HG03108 (cell line): ENCODE measurements around the gene C10orf90.

Experiments
- ATAC-seq: cut with Tn5 transposase; IDR thresholded peaks from one replicate; pipeline ENCODE4 v1.9.1; 2021; ENCODE audit warnings: moderate library complexity; ENCODE audit not compliant: unreplicated experiment

The C10orf90 gene

DNA sequence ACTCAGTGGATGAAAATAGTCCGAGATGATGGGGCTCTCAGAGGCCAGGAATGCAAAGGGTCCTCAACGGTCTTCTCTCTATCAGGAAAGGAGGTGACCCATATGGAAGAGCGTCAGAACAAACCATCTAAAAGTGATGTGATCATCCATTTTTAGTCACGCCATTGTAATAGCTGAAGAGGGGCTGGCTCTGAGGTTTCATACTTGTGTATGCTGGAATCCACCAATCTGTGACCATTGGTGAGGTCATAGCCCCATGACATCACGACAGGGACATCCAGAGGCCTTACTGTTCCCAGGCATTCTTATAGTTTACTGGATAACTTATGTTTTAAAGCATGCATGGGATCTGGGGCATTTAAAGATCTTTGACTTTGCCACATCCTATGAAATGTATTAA lies 83.6 kb downstream of the C10orf90 start:
- no peak for ATAC-seq

DNA sequence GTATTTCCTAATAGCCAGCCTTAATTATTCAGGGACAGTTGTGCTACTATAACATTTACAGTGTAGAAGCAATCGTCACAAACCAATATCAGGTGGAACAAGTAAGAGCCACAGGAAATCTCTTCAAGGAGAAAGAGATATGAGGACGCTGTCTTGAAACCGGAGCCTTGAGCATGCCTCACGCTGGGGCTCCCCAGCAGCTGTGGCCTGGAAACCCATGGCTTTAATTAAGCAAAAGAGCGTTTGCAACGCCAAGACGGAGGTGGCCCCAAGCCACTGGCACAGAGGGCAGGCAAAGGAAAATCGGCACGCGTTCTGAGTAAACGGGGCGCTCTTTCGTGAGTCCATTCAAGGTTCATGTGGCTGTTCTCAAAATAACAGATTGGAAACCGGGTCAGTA lies 84.4 kb downstream of the C10orf90 start:
- ATAC-seq = no peak

DNA sequence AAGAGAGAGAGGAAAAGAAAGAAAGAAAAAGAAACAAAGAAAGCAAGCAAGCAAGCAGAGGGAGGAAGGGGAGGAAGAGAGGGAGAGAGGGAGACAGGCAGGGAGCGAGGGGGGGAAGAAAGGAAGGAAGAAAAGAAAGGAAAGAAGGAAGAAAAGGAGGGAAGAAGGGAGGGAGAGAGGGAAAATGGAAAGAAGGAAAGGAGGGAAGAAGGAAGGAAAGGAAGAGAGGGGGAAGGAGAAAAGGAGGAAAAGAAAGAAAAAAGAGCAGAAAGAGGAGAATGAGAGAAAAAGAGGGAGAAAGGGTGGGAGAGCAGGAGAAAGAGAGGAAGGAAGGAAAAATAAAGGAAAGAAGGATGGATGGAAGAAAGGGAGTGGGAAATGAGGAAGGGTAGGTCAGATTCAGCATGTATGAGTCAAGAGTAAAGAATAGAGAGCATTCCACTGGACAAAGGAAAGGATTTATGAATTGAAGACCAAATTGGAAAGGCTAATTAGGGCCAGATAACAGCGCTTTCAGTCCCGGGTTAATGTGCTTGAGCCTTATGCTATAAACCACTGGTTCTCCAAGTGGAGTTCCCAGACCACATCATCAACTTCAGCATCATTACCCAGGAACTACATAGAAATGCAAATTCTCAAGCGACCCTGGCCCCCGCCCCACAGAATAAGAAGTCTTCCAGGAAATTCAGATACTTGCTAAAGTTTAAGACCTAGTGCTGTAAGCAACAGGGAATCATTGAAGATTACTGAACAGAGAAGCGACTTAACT lies 85.1 kb downstream of the C10orf90 start:
- ATAC-seq = no peak

DNA sequence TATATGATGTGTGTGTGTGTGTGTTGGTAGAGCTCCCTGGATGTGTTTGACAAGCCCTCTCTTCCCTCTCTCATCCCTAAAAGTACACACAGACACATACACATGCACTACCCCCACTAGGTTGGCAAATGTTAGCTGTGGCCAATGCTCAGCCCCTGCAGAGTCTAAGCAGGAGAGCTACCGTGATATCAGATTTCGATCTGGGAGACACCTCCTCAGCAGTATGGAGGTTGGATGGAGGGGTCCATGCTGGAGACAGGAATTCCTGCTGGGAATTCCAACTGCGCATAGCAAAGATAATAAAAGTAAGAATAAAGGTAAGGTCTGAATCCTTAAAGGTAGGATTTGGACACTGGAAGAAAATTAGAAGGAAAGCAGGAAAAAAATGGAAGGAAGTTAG lies 85.7 kb downstream of the C10orf90 start:
- ATAC-seq = no peak

DNA sequence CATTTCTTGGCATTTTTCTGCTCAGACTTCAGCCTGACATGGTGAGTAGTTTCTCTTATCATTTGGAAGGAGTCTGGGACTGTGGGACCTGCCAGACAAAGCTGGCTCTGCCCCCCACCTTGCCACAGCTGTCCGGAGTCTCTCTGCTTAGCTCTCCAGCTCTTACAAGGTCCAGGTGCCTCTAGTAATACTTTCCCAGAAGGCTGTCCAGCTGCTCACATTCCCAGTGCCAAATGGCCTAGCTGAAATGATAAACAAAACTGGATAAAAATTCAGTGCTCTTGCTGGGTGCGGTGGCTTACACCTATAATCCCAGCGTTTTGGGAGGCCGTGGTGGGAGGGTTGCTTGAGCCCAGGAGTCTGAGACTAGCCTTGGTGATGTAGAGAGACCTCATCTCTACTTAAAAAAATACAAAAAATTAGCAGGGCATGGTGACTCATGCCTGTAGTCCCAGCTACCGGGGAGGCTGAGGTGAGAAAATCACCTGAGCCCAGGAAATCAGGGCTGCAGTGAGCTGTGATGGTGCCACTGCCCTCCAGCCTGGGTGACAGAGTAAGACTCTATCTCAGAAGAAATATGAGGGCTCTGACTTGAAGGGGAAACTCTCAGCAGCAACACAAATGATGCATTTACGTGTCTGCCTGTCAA lies 86.8 kb downstream of the C10orf90 start:
- ATAC-seq = no peak

DNA sequence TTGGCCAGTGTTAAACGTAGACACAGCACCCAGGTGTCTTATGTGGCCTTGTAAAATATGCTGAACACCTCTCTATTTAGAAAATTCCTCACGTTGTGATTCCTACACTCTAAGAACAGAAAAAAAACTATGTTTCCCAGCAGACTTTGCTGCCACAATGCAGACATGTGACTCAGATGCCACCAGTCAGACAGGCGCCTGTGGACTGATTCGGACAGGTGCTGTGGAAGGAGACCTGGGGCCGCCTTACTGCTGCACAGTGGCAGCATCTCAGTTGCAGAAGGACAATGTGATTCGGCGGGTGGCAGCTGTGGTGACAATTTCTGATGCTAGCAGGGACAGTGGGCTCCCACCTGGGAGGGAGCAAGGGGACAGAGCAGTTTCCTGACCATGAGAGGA lies 88.8 kb downstream of the C10orf90 start:
- no peak for ATAC-seq

DNA sequence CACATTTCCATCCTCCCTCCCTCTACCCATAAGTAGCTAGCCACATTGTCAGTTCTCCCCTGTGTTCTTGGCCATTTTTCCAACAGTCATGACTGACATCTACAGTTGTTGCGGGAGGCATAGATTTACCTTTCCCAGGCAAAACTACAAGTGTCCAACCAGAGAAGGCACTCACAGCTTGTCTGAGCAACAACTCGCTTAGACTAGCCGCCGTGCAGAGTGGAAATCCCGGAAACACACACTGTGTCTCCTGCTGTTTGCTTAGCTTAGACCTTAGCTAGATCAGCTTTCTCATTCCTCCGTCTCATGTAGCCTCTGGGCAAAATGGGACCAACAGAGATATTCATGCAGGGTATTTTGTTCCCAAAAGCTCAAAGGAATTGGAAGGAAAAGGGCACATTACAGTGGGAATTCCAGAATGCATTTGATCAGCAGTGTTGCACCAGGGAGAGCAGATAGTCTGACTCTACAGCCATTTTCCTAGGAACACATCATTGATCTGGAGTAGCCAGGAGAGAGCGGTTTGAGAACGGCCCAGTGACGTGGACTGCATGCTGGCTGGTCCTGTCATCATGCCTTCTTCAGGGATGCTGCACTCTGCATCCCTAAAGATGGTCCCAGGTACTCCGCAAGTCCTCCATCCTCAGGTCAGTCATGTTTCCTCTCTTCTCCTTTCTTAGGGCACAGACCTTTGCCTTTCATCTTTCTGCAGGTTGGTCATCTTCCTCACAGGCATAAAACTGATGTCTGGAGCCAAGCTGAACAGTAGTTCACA lies 89.4 kb downstream of the C10orf90 start:
- ATAC-seq = no peak

DNA sequence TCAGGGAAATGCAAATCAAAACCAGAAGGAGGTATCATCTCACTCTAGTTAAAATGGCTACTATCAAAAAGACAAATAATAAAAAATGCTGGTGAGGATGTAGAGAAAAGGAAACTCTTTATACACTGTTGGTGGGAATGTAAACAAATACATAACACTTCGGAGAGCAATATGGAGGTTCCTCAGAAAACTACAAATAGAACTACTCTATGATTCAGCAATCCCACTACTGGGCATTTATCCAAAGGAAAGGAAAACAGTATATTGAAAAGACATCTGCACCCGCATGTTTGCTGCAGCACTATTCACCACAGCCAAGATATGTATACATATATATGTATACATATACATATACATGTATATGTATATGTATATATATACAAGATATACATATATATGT lies 94.2 kb downstream of the C10orf90 start:
- no peak for ATAC-seq

DNA sequence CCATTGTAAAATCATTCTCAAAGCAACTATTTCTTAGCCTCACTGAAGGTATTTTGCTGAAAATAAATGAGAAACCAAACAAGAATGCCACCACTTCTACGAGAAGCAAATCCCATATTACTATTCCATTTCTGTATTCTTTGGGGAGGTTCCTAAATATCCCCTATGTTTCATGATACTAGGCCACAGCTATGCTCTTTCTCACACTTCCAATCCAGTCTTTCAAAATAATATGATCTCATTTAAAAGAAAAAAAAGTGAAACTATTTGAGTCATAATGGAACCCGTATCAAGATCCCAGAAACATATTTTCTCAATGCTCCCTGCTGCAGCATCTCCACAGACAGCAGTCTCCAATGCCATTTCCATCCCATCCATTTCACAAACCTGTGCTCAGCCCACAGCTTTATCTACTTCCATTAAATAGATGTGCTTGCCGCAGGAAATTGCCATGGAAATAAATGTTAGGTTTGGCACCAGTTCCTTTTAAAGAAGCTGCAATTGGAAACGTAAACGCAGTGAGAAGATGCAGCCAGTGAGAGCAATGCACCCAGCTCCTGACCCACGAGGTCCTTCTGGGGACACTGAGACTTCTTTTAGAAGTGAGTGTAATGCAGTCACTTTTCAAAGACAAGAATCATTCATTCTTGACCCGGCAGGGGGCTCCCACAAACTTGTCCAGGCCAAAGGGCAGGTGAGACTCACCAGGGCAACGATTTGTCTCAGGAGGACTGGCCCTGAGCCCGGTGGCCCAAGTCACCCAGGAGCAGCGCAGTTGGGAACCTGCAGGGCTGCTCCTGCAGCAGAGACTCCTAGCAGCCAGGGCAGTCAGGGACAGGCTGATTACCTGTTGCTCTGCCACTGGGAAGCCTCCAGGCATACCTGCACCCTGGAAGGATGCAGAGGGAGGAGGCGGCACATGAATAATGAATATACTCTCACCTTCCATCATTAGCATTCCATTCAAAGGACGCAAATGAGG lies 99.6 kb downstream of the C10orf90 start:
- ATAC-seq = no peak

DNA sequence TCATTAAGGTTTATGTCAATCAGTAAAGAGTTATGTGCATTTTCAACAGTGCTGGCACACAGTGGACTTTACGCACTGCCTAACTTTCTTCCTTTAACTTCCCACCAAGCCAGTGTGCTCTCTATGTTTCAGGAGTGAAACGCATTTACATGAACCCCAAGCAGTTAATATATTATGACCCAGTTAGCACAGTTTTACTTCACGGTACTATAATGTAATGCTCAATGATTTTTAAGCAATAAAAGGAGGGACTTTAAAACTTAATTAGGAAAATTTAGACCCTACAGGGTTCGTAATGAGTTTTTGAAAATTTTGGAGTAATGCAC lies 100.3 kb downstream of the C10orf90 start:
- ATAC-seq = no peak

DNA sequence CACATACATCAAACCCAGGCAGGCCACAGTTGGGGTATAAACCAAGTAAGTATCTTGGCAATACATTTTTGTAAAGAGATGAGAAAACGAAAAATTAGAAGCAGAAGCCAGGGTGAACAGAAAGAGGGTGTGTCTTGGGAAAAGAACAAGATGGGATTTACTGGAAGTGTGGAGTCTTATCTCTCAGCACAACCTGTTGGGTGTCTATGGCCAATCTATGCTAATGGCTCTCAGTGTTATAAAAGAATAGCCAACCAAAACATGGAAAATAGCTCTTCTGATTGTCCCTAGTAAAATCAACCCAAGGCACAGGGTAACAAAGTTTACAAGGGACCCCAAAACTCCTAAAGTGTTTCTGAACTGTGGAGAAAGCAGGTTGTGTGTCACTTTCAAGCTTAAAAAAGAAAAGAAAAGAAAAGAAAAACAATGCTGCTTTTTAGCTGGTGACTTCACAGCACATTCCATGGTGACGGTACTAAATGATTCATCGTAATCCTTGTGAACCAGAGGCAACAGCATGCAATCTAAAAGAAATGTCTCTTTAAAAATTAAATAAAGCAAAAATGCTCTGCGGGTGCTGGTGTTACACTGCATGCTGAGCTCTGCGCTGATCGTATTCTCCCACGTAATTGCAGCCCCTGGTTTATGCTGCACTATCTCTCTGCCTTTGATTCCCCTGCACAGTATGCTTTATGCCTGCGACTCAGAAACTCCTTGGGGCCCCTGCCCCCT lies 100.8 kb downstream of the C10orf90 start:
- ATAC-seq = no peak

DNA sequence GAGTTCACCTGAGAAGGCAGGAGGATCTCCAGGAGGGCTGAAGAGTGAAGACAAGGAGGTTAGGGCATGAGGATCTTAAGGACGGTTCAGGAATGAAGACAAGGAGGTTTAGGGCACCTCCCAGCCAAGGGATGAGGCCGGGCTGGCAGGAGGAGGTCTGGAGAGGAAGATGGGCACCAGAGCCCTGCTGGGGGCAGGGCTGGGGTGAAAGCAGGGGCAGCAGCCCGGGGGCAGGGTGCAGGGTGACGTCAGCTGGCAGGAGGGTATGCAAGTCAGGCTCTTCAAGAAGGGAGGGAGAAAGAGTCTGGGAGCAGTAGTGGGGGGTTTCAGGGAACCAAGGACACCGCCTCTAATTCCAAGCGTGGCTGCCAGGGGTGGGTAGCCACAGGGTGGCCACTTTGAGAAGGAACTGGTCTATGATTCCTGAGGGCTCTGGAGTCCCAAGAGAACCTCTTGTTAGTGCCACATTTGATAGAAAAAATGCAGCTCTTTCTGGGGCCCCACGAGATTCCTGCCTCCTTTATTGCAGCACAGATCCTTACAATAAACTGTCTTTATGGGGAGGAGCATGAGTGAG lies 101.6 kb downstream of the C10orf90 start:
- no peak for ATAC-seq

DNA sequence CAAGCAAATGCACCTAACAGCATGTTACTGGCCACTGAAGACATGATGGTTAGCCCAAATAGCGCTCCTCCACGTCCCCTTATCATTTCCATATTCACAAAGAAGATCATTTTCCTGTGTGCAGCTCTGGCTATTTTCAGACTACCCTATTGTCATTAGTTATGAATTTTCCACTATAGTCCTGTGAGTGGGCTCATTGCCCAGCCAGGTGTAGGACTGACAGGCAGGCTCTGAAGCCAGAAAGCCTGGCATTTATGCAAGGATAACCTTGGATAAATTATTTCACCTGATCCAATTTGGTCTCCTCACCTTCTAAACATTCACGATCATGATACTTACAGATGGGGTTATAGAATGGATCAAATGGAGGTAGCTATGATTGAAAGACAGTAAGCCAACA lies 104.6 kb downstream of the C10orf90 start:
- no peak for ATAC-seq

DNA sequence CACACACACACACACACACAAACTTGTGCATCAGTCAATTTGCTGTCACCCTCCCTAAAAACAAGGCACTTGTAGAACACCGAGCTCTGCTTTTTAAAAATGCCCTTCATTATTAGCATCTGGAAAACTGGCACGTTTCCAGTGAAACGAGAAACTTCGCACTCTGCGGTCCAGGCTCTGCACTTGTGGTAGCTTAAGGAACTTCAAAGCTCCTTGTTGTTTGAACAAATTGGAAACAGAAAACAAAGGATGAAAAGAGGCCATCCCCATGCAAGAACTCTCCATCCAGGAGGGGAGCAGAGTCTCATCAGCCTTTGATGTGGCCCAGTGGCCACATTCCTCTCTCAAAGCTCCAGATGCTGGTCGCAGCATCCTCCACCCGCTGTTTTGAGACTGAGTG lies 105.1 kb downstream of the C10orf90 start:
- ATAC-seq = no peak

DNA sequence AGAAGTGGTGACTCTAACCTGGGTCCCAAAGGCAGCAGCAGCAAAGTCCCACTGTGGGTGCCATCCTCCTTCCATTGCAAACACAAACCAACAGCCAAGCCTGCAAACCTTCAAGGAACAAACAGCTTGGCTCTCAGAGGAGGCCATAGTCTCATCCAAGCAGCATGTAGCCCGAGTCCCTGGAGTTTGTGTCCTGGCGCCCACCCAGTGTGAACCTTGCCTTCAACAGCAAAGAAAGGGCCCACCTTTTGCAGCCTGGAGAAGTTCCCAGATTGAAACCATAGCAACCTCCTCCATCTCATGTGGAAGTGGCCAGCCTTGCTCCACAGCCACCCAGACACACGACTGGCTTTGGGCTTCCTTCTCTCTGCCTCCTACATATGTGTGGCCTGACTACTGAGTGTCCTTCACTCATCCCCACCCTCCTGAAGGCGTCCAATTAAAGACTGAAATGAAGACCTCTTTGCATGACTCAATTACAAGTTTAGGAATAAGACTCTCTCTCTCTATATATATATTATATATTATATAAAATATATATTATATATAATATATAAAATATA lies 106.1 kb downstream of the C10orf90 start:
- no peak for ATAC-seq

DNA sequence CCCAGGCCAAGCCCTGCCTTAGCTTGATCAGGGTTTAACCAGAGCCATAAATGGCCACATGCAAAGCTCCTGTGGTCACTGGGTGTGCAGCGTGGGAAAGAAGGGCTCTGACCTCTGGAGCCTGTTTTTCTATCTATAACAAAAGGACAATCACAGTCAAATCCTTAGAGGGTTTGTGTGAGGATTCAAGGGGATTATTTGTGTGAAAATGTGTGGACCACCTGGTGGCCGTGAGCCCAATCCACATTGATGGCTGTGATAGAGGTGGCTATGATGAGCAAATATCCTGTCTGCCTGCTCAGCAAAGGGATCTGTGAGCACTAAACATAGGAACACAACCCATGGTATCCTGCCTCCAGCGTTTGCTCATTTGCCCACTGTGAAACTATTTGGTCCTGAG lies 107.1 kb downstream of the C10orf90 start:
- ATAC-seq = no peak

DNA sequence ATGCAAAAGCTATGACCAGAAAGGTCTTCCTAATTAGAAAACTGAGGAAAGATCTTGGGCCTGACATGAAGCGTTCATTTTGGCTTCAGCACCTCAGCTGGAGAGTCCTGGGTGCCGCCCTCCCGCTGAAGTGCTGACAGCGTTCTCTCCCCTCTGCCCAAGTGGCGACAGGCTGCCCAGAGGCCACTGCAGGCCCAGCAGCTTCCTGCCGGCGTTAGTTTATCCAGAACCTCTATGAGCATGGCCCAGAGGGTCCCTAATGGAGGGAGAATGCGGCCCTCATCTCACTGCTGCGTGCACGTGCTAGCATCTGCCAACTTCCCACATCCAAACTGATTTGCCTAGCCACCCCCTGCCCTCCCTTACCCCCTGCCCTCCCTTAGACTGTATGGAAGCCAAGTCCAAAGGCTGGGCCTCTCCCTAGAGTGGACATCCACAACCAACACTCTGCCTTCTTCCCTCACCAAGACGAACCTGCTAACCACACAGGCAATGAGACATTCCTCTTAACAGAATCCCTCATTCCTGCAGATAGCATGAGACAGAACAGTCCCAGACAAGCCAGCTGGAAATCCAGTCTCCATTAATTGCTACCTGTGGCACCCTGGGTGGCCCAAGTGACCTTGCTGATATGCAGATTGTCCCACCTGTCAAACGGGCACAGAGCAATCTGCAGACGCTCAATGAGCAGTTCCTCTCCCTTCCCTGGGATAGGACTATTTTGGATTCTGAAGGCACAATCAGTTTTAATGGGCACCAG lies 108.4 kb downstream of the C10orf90 start:
- no peak for ATAC-seq

DNA sequence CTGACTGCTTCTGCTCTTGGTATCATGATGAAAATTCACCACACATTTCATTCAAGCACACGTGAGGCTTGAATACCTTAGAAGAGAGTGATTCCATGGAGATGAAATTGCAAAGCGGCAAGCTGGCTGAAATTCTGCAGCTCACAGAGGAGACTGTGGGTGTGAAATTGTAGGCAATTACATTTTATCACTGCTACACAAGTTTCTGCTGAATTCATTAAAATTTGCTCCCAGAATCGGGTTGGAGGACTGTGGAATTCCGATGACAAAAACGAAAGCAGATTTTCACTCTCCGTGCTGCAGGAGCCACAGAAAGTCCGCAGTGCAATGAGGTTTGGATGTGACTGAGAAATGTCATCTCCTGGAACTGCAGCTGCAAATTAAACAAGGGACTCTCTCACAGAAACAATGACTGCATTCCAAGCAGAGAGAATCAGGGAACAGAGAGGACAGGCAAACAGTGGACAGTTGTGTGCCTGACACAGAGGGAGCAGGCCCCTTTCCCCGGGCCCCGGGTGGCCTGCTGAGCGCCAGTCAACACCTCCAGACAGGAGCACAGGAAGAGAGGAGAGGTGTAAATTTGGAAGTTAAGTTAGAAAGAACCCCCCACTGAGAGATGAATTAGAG lies 109.1 kb downstream of the C10orf90 start:
- ATAC-seq = no peak
